HG03108 (cell line): ENCODE results near the gene MTX3.

Experiments used
- ATAC-seq: cut with Tn5 transposase; IDR thresholded peaks from one replicate; pipeline ENCODE4 v1.9.1; 2021; ENCODE audit warnings: moderate library complexity; ENCODE audit not compliant: unreplicated experiment

MTX3 gene

GRCh38 chr5:79990598-79991507 is at the start of gene MTX3:
Gene MTX3, minus strand, starts transcription at chr5:79991262. Its CDS starts 24 bp downstream, at chr5:79991238.
- peak; percentile 87 for ATAC-seq

- ATAC-seq: no peak
Observed at GRCh38 chr5:80039650-80040049, 48.6 kb upstream of the MTX3 start.

GRCh38 chr5:80037366-80037765 is 46.3 kb upstream of the MTX3 start:
- peak; percentile 64 for ATAC-seq

GRCh38 chr5:80036615-80037014 is 45.6 kb upstream of the MTX3 start:
- ATAC-seq: no peak

- no peak for ATAC-seq
Observed at GRCh38 chr5:80035839-80036238, 44.8 kb upstream of the MTX3 start.

GRCh38 chr5:80034962-80035821 is 44.1 kb upstream of the MTX3 start, which contains the start of gene THBS4:
Gene THBS4, plus strand, starts transcription at chr5:80035348. Its CDS starts 190 bp downstream, at chr5:80035538.
- ATAC-seq: no peak

- ATAC-seq: no peak
Observed at GRCh38 chr5:80034559-80034958, 43.5 kb upstream of the MTX3 start.

GRCh38 chr5:80033513-80033912 is 42.5 kb upstream of the MTX3 start:
- no peak for ATAC-seq

- no peak for ATAC-seq
Observed at GRCh38 chr5:80031109-80031508, 40.0 kb upstream of the MTX3 start.

- no peak for ATAC-seq
Observed at GRCh38 chr5:80026841-80027240, 35.8 kb upstream of the MTX3 start.

- ATAC-seq: no peak
Observed at GRCh38 chr5:80025069-80025468, 34.0 kb upstream of the MTX3 start.

- no peak for ATAC-seq
Observed at GRCh38 chr5:80010754-80011392, 19.8 kb upstream of the MTX3 start.

- ATAC-seq: no peak
Observed at GRCh38 chr5:80008995-80009765, 18.1 kb upstream of the MTX3 start.

GRCh38 chr5:80002677-80003076 is 11.6 kb upstream of the MTX3 start:
- ATAC-seq: no peak

- no peak for ATAC-seq
Observed at GRCh38 chr5:79999722-80000121, 8.7 kb upstream of the MTX3 start.

GRCh38 chr5:79992891-79993657 is 2.0 kb upstream of the MTX3 start:
- ATAC-seq: no peak

- peak; percentile 45 for ATAC-seq
Observed at GRCh38 chr5:79990205-79990597, 861 bp downstream of the MTX3 start.

GRCh38 chr5:79986260-79986659 is 4.8 kb downstream of the MTX3 start:
- no peak for ATAC-seq

GRCh38 chr5:79985288-79985687 is 5.8 kb downstream of the MTX3 start:
- ATAC-seq: no peak

GRCh38 chr5:79984363-79984762 is 6.7 kb downstream of the MTX3 start:
- no peak for ATAC-seq
